ENCODE measurements around the gene UCN.

- no peak for TF ChIP-seq YY1 (IDR thresholded peaks at IDR 0.05; ENCODE audit: insufficient read depth, insufficient read length)
- no peak for TF ChIP-seq ZNF274 (IDR thresholded peaks at IDR 0.05; ENCODE audit: low read depth, low read length)
Observed at GRCh38 chr2:27306136-27306535, 2.1 kb downstream of the UCN start.

Data from NT2/D1 (cell line).